Keratinocyte (primary cell): Measurements from ENCODE around the gene DPP7. TPM values are rescaled to one million over a fixed set of nuclear protein-coding genes. Genes with fewer than 3 reads are reported as not detected.

ENCODE experiments used
- DNase-seq: peaks from one replicate; pipeline ENCODE4 v3.0.0-alpha.2; 2011; ENCODE audit warnings: low read depth, missing footprints, low spot score
- FAIRE-seq: peaks from 2 replicates; lab custom pipeline; 2011; peaks lifted over from hg19 to GRCh38; lab: Jason Lieb, UNC
- H2AFZ ChIP-seq: 2 replicates; pipeline ENCODE4 v1.6.0; 2012; ENCODE audit warnings: low read length, control low read depth, inconsistent platforms; ENCODE audit not compliant: control insufficient read depth
- H3K27ac ChIP-seq: 2 replicates; pipeline ENCODE4 v1.5.1; 2011; ENCODE audit warnings: low read length; ENCODE audit not compliant: control insufficient read depth, insufficient read depth
- H3K27me3 ChIP-seq: 3 replicates; pipeline ENCODE4 v1.6.0; 2011; ENCODE audit warnings: low read length; ENCODE audit not compliant: control insufficient read depth, insufficient read depth; ENCODE audit errors: extremely low read depth
- H3K36me3 ChIP-seq, 2 experiments: 2 replicates in 1 of 2; 3 replicates in 1 of 2; pipeline ENCODE4 v1.5.1; 2011; ENCODE audit warnings: low read length in 2 of 2, mild to moderate bottlenecking in 1 of 2; ENCODE audit not compliant: control insufficient read depth in 2 of 2, insufficient read depth in 2 of 2; ENCODE audit errors: extremely low read depth in 1 of 2
- H3K4me1 ChIP-seq: 3 replicates; pipeline ENCODE4 v1.5.1; 2011; ENCODE audit warnings: low read length; ENCODE audit not compliant: control insufficient read depth, insufficient read depth; ENCODE audit errors: extremely low read depth
- H3K4me2 ChIP-seq: 3 replicates; pipeline ENCODE4 v1.6.0; 2011; ENCODE audit warnings: low read depth, low read length; ENCODE audit not compliant: control insufficient read depth, insufficient read depth; ENCODE audit errors: extremely low read depth
- H3K4me3 ChIP-seq, 3 experiments: fragments of 200-600 bp in 1 of 3; sonication (generic) in 1 of 3; 2 replicates in 2 of 3; 3 replicates in 1 of 3; pipeline ENCODE4 v1.5.1; 2011 to 2016; ENCODE audit warnings: low read length in 3 of 3, mild to moderate bottlenecking in 3 of 3, control low read depth in 2 of 3, inconsistent platforms in 1 of 3, low read depth in 1 of 3, mixed read lengths in 1 of 3, mixed run types in 1 of 3, moderate library complexity in 1 of 3; ENCODE audit not compliant: control insufficient read depth in 2 of 3, insufficient read depth in 2 of 3; ENCODE audit errors: extremely low read depth in 1 of 3
- H3K79me2 ChIP-seq: 2 replicates; pipeline ENCODE4 v1.6.0; 2012; ENCODE audit warnings: low read length; ENCODE audit not compliant: control insufficient read depth, insufficient read depth
- H3K9ac ChIP-seq: 3 replicates; pipeline ENCODE4 v1.6.0; 2011; ENCODE audit warnings: low read length; ENCODE audit not compliant: control insufficient read depth, insufficient read depth; ENCODE audit errors: extremely low read depth
- H3K9me1 ChIP-seq: 3 replicates; pipeline ENCODE4 v1.6.0; 2011; ENCODE audit warnings: low read length; ENCODE audit not compliant: control insufficient read depth, insufficient read depth; ENCODE audit errors: extremely low read depth
- H3K9me3 ChIP-seq: 2 replicates; pipeline ENCODE4 v1.5.1; 2012; ENCODE audit warnings: low read depth, low read length; ENCODE audit not compliant: control insufficient read depth
- H4K20me1 ChIP-seq: 3 replicates; pipeline ENCODE4 v1.6.0; 2011; ENCODE audit warnings: low read length; ENCODE audit not compliant: control insufficient read depth, insufficient read depth; ENCODE audit errors: extremely low read depth
- CTCF ChIP-seq, 3 experiments: IDR thresholded peaks in 1 of 3; conservative IDR thresholded peaks in 1 of 3; optimal IDR thresholded peaks in 1 of 3; 2 replicates in 2 of 3; 3 replicates in 1 of 3; pipeline versions ENCODE3 to v1.5.1; 2011; ENCODE audit warnings: low read length in 3 of 3, mild to moderate bottlenecking in 3 of 3, moderate library complexity in 2 of 3, control low read depth in 1 of 3, inconsistent platforms in 1 of 3; ENCODE audit not compliant: insufficient read depth in 2 of 3; ENCODE audit errors: extremely low read depth in 1 of 3
- EZH2 ChIP-seq: IDR thresholded peaks from one replicate; pipeline ENCODE4 v1.6.1; 2012; ENCODE audit warnings: inconsistent platforms, mild to moderate bottlenecking, low read length, moderate library complexity
- dilution Hi-C: fragments of 300-500 bp; cut with MboI; formaldehyde crosslinking; loops from one replicate; pipeline ENCODE4 v1.7.0; 2020; ENCODE audit warnings: low sequenced_read_pairs; ENCODE audit not compliant: extremely low pct_ligation_motif_present
- polyA plus RNA-seq, 5 experiments: library from polyadenylated mRNA; depleted of rRNA in 3 of 5; stranded (reverse) in 3 of 5; stranded (forward) in 1 of 5; unstranded in 1 of 5; fragments of >200 nt; gene quantifications; 1 replicate in 1 of 5; 2 replicates in 3 of 5; 3 replicates in 1 of 5; pipeline versions ENCODE4 v1.2.1 to v1.2.3, GENCODE V29; 2011 to 2012; ENCODE audit warnings: missing spikeins in 2 of 5, low read depth in 1 of 5, low replicate concordance in 1 of 5

Gene DPP7
- polyA plus RNA-seq, 1 donor (not counting 4 experiments of a cell fraction or from before 2014, with no cell fraction given): 35.3 TPM

GRCh38 chr9:137109250-137110146 is 5.0 kb downstream of the DPP7 start:
- Histone ChIP-seq H3K27me3 (no peaks in the 10 kb centered on the region), H3K36me3 (peaks cover 4 to 12% of the 10 kb centered on the region in 2 experiments), H3K4me1 (no peaks in the 10 kb centered on the region), H3K79me2 (no peaks in the 10 kb centered on the region), H4K20me1 (no peaks in the 10 kb centered on the region), H3K4me2 (no peak overlapping the region), H3K9me3 (no peaks in the 10 kb centered on the region), H2AFZ (no peak overlapping the region), H3K9me1 (no peaks in the 10 kb centered on the region), H3K9ac (no peak overlapping the region), H3K27ac (no peak overlapping the region), H3K4me3 (no peak overlapping the region)
- DNase-seq (no peak), FAIRE-seq (no peak)
- dilution Hi-C loops: no loop called here
- no peak for TF ChIP-seq EZH2
- no peak for TF ChIP-seq CTCF (optimal IDR thresholded peaks at IDR 0.05 in 1 of 3, IDR thresholded peaks at IDR 0.05 in 1 of 3, conservative IDR thresholded peaks at IDR 0.05 in 1 of 3; ENCODE audit: extremely low read depth in 1 of 3, insufficient read depth in 2 of 3, low read length in 3 of 3)

- Histone ChIP-seq H2AFZ (no peak overlapping the region), H3K4me2 (no peak overlapping the region), H3K9me1 (no peaks in the 10 kb centered on the region), H3K9ac (no peak overlapping the region), H3K4me1 (no peaks in the 10 kb centered on the region), H3K4me3 (no peak overlapping the region), H4K20me1 (no peaks in the 10 kb centered on the region), H3K36me3 (peaks cover 6 to 12% of the 10 kb centered on the region in 2 experiments), H3K27ac (no peak overlapping the region), H3K27me3 (no peaks in the 10 kb centered on the region), H3K9me3 (no peaks in the 10 kb centered on the region), H3K79me2 (no peaks in the 10 kb centered on the region)
- DNase-seq: no peak
- TF ChIP-seq EZH2: no peak
- no peak for TF ChIP-seq CTCF (optimal IDR thresholded peaks at IDR 0.05 in 1 of 3, IDR thresholded peaks at IDR 0.05 in 1 of 3, conservative IDR thresholded peaks at IDR 0.05 in 1 of 3; ENCODE audit: extremely low read depth in 1 of 3, insufficient read depth in 2 of 3, low read length in 3 of 3)
- dilution Hi-C loops: no loop called here
- FAIRE-seq: no peak
Measured at GRCh38 chr9:137108608-137109249, 5.8 kb downstream of the DPP7 start.
